Prostate gland (tissue), 2 donors: Measurements from ENCODE around the gene KAZN. TPM values are rescaled to one million over a fixed set of nuclear protein-coding genes. Genes with fewer than 3 reads are reported as not detected.

Source experiments
- DNase-seq: peaks from one replicate; pipeline ENCODE4 v3.0.0-alpha.2; 2019; ENCODE audit warnings: low spot score
- H3K27ac ChIP-seq, 2 donors: fragments of 200-600 bp; sonication (generic); 2 replicates each; pipeline ENCODE4 v1.5.1; 2017 to 2019
- H3K27me3 ChIP-seq: fragments of 200-600 bp; sonication (generic); replicated peaks from 2 replicates; pipeline ENCODE4 v1.5.1; 2019; ENCODE audit not compliant: insufficient read depth
- H3K36me3 ChIP-seq, 2 donors: fragments of 200-600 bp; sonication (generic); 1 replicate in 1 of 2; 2 replicates in 1 of 2; pipeline versions ENCODE4 v1.5.1 to v1.8.1; 2017 to 2019
- H3K4me1 ChIP-seq: fragments of 200-600 bp; sonication (generic); replicated peaks from 2 replicates; pipeline ENCODE4 v1.5.1; 2019
- H3K4me3 ChIP-seq, 2 donors: fragments of 200-600 bp; sonication (generic); 2 replicates each; pipeline ENCODE4 v1.5.1; 2017 to 2019
- H3K9me3 ChIP-seq: fragments of 200-600 bp; sonication (generic); 2 replicates; pipeline ENCODE4 v1.5.1; 2017
- POLR2A ChIP-seq: fragments of 450-650 bp; IDR thresholded peaks from one replicate; pipeline ENCODE4 v1.6.1; 2016; ENCODE audit warnings: antibody characterized with exemption, mild to moderate bottlenecking
- POLR2AphosphoS5 ChIP-seq: sonication (generic); formaldehyde crosslinking; IDR thresholded peaks from one replicate; pipeline ENCODE4 v1.6.1; 2017; ENCODE audit warnings: antibody characterized with exemption
- WGBS: methylation state at CpG from one replicate; pipeline ENCODE4 v1.1.5; 2018; 5-methylcytosine and 5-hydroxymethylcytosine counted together
- intact Hi-C: fragments of 100-400 bp; cut with DNase I; formaldehyde crosslinking; loops from one replicate; pipeline ENCODE4 v1.14.2; 2022
- total RNA-seq, 2 donors: library from RNA; depleted of rRNA; stranded (reverse); fragments of >200 nt; gene quantifications; one replicate each; pipeline ENCODE4 v1.1.0, GENCODE V29; 2016
- TF ChIP-seq, protein P1 (sequence below), 4 experiments: fragments of 200-600 bp in 2 of 4; fragments of 450-650 bp in 2 of 4; sonication (generic) in 2 of 4; IDR thresholded peaks; 1 replicate in 3 of 4; 2 replicates in 1 of 4; pipeline ENCODE4 v1.5.1; 2016 to 2019; ENCODE audit warnings: antibody characterized with exemption in 4 of 4, mild to moderate bottlenecking in 2 of 4, moderate library complexity in 2 of 4

The KAZN gene
- total RNA-seq, 2 donors from 2014 or later, result 8.3 to 12.7 TPM

- Histone ChIP-seq H3K4me3 (no peak overlapping the region), H3K9me3 (no peaks in the 10 kb centered on the region), H3K27ac (no peak overlapping the region), H3K4me1 (no peaks in the 10 kb centered on the region), H3K36me3 (no peaks in the 10 kb centered on the region), H3K27me3 (no peaks in the 10 kb centered on the region)
- intact Hi-C loops, result loop anchor here (5.0 kb wide), 2 partner anchors 936 to 1081 kb away; no protein-coding TSS in a partner anchor
- WGBS, result 77% methylated on average over 35 of the region's 35 CpGs
- no peak for TF ChIP-seq POLR2A
- no peak for TF ChIP-seq POLR2AphosphoS5
- TF ChIP-seq, protein P1, sequence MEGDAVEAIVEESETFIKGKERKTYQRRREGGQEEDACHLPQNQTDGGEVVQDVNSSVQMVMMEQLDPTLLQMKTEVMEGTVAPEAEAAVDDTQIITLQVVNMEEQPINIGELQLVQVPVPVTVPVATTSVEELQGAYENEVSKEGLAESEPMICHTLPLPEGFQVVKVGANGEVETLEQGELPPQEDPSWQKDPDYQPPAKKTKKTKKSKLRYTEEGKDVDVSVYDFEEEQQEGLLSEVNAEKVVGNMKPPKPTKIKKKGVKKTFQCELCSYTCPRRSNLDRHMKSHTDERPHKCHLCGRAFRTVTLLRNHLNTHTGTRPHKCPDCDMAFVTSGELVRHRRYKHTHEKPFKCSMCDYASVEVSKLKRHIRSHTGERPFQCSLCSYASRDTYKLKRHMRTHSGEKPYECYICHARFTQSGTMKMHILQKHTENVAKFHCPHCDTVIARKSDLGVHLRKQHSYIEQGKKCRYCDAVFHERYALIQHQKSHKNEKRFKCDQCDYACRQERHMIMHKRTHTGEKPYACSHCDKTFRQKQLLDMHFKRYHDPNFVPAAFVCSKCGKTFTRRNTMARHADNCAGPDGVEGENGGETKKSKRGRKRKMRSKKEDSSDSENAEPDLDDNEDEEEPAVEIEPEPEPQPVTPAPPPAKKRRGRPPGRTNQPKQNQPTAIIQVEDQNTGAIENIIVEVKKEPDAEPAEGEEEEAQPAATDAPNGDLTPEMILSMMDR (IDR thresholded peaks at IDR 0.05), result no peak
- DNase-seq, result no peak
Observed at GRCh38 chr1:15048437-15048980, 450.0 kb downstream of the KAZN start.

DNA sequence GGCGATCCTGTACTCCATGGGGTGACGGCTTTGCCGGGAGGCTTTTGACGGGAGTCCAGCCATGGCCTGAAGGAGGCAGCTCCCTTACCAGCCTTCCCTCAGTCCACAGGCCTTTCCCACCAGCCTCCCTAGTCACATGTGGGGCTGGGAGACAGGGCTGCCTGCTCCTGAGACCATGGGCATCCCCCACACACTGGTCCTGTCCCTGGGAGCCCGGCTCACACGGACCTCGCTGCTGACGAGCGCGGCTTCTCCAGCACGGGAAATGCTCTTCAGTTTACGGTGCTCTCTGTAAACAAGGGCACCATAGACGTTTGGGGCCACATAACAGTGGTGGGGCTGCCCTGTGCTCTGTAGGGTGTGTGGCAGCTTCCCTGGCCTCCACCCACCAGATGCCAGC lies 450.6 kb downstream of the KAZN start:
- intact Hi-C loops, result loop anchor here (5.0 kb wide), 2 partner anchors 937 to 1082 kb away; no protein-coding TSS in a partner anchor

GRCh38 chr1:15051882-15052528 lies 453.5 kb downstream of the KAZN start:
- H3K9me3 ChIP-seq, result no peaks in the 10 kb centered on the region
- whole genome bisulfite sequencing, result 85% methylated on average over 8 of the region's 8 CpGs
- no peaks in the 10 kb centered on the region for H3K36me3 ChIP-seq
- H3K27ac ChIP-seq, result no peak overlapping the region
- no peaks in the 10 kb centered on the region for H3K4me1 ChIP-seq
- no peak overlapping the region for H3K4me3 ChIP-seq
- no peak for DNase-seq
- H3K27me3 ChIP-seq, result no peaks in the 10 kb centered on the region
- intact Hi-C loops, result no loop called here
- TF ChIP-seq POLR2AphosphoS5 (no peak), POLR2A (no peak)
- TF ChIP-seq, protein P1 (IDR thresholded peaks at IDR 0.05), result no peak

More for the DNA sequence above, 450.6 kb downstream of the KAZN start:
- WGBS, result 86% methylated on average over 13 of the region's 13 CpGs
- H3K4me3 ChIP-seq, result no peak overlapping the region
- H3K4me1 ChIP-seq, result no peaks in the 10 kb centered on the region
- H3K9me3 ChIP-seq, result no peaks in the 10 kb centered on the region
- H3K27ac ChIP-seq, result no peak overlapping the region
- no peak for DNase-seq
- H3K27me3 ChIP-seq, result no peaks in the 10 kb centered on the region
- TF ChIP-seq POLR2A (no peak), POLR2AphosphoS5 (no peak)
- TF ChIP-seq, protein P1 (IDR thresholded peaks at IDR 0.05), result no peak
- H3K36me3 ChIP-seq, result no peaks in the 10 kb centered on the region

GRCh38 chr1:15053153-15053552 lies 454.7 kb downstream of the KAZN start:
- Histone ChIP-seq H3K4me3 (no peak overlapping the region), H3K27me3 (no peaks in the 10 kb centered on the region), H3K4me1 (no peaks in the 10 kb centered on the region), H3K36me3 (no peaks in the 10 kb centered on the region), H3K9me3 (no peaks in the 10 kb centered on the region), H3K27ac (no peak overlapping the region)
- no peak for TF ChIP-seq POLR2AphosphoS5
- TF ChIP-seq, protein P1 (IDR thresholded peaks at IDR 0.05), result no peak
- TF ChIP-seq POLR2A, result no peak
- WGBS, result 90% methylated on average over 9 of the region's 9 CpGs
- no peak for DNase-seq
- intact Hi-C loops, result no loop called here
